Activated CD4-positive, CD25-positive, alpha-beta regulatory T cell treated with anti-CD3 and anti-CD28 coated beads, Interleukin-2, amount 50 U/mL, for 16 hours (primary cell): ENCODE data around the gene PANX2.
"Not testable (repeated sequence)": the region's sequence is repeated elsewhere in the genome, so short reads cannot be mapped to it uniquely, and the experiment has no call there.

Source experiments
- DNase-seq: peaks from one replicate; pipeline ENCODE4 v3.0.0-alpha.2; 2020; ENCODE audit warnings: low read depth, low spot score

The PANX2 gene

GRCh38 chr22:50199251-50199721 is 28.8 kb downstream of the PANX2 start:
- DNase-seq = no peak

- no peak for DNase-seq
Measured at GRCh38 chr22:50199829-50200460, 29.4 kb downstream of the PANX2 start.

- DNase-seq = peak; percentile 81
Measured at GRCh38 chr22:50200461-50201190, 30.1 kb downstream of the PANX2 start, which contains the start of gene SELENOO. Gene SELENOO, plus strand, starts transcription at chr22:50201011. Its CDS starts 26 bp downstream, at chr22:50201037.

- no peak for DNase-seq
Measured at GRCh38 chr22:50201191-50202129, 30.9 kb downstream of the PANX2 start.

GRCh38 chr22:50202130-50202666 is 31.7 kb downstream of the PANX2 start:
- DNase-seq = no peak

- DNase-seq = no peak
Measured at GRCh38 chr22:50203288-50203687, 32.8 kb downstream of the PANX2 start.

- no peak for DNase-seq
Measured at GRCh38 chr22:50204571-50204970, 34.0 kb downstream of the PANX2 start.

- DNase-seq = not testable (repeated sequence)
Measured at GRCh38 chr22:50204998-50205397, 34.5 kb downstream of the PANX2 start.

- DNase-seq = no peak
Measured at GRCh38 chr22:50205781-50206569, 35.4 kb downstream of the PANX2 start.

GRCh38 chr22:50206599-50206998 is 36.1 kb downstream of the PANX2 start:
- no peak for DNase-seq

- no peak for DNase-seq
Measured at GRCh38 chr22:50207383-50208140, 37.0 kb downstream of the PANX2 start.

- DNase-seq = no peak
Measured at GRCh38 chr22:50208430-50208938, 38.0 kb downstream of the PANX2 start.

GRCh38 chr22:50208939-50209892 is 38.7 kb downstream of the PANX2 start:
- no peak for DNase-seq

GRCh38 chr22:50209893-50210292 is 39.4 kb downstream of the PANX2 start:
- no peak for DNase-seq

GRCh38 chr22:50210378-50211139 is 40.0 kb downstream of the PANX2 start:
- DNase-seq = no peak

GRCh38 chr22:50211147-50211546 is 40.6 kb downstream of the PANX2 start:
- DNase-seq = no peak

GRCh38 chr22:50213263-50213662 is 42.7 kb downstream of the PANX2 start:
- DNase-seq = no peak
